ENCODE measurements around the gene SLC4A7.

Gene SLC4A7

DNA sequence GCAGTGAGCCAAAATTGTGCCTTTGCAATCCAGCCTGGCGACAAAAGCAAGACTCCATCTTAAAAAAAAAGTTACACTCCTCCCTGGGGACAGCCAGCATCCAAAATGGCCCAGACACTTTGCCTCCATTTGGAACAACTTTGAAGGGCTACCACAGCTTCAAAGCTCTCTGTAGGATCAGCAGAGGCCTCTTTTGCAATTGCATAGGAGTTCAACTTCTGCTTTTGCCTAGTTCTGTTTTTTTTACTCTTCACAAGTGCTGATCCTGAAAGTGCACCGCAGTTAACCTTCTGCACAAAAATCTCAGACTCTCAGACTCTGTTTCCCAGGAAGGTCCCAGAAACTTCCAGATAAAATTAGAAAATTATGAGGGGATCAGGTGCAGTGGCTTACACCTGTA, 25.2 kb upstream of the SLC4A7 start:
- Histone ChIP-seq H3K9me3 (ENCODE audit: control insufficient read depth, insufficient read depth, low read length) (no peaks in the 10 kb centered on the region), H3K27me3 (ENCODE audit: control insufficient read depth, insufficient read depth, low read length) (no peaks in the 10 kb centered on the region), H3K4me3 (ENCODE audit: low read depth, low read length) (no peak overlapping the region), H3K4me1 (ENCODE audit: control insufficient read depth, insufficient read depth, low read length) (peaks cover 4% of the 10 kb centered on the region; the same call in 1 of the 2 replicates), H3K9ac (ENCODE audit: low read depth, low read length) (no peak overlapping the region), H3K27ac (ENCODE audit: low read depth, low read length) (no peak overlapping the region), H3K36me3 (ENCODE audit: control insufficient read depth, insufficient read depth, low read length) (no peaks in the 10 kb centered on the region)

- Histone ChIP-seq H3K9me3 (ENCODE audit: control insufficient read depth, insufficient read depth, low read length) (no peaks in the 10 kb centered on the region), H3K4me1 (ENCODE audit: control insufficient read depth, insufficient read depth, low read length) (peaks cover 4% of the 10 kb centered on the region; the same call in 1 of the 2 replicates), H3K4me3 (ENCODE audit: low read depth, low read length) (no peak overlapping the region), H3K27me3 (ENCODE audit: control insufficient read depth, insufficient read depth, low read length) (no peaks in the 10 kb centered on the region), H3K36me3 (ENCODE audit: control insufficient read depth, insufficient read depth, low read length) (no peaks in the 10 kb centered on the region), H3K9ac (ENCODE audit: low read depth, low read length) (no peak overlapping the region), H3K27ac (ENCODE audit: low read depth, low read length) (no peak overlapping the region)
Measured at GRCh38 chr3:27508424-27508823, 24.2 kb upstream of the SLC4A7 start.

DNA sequence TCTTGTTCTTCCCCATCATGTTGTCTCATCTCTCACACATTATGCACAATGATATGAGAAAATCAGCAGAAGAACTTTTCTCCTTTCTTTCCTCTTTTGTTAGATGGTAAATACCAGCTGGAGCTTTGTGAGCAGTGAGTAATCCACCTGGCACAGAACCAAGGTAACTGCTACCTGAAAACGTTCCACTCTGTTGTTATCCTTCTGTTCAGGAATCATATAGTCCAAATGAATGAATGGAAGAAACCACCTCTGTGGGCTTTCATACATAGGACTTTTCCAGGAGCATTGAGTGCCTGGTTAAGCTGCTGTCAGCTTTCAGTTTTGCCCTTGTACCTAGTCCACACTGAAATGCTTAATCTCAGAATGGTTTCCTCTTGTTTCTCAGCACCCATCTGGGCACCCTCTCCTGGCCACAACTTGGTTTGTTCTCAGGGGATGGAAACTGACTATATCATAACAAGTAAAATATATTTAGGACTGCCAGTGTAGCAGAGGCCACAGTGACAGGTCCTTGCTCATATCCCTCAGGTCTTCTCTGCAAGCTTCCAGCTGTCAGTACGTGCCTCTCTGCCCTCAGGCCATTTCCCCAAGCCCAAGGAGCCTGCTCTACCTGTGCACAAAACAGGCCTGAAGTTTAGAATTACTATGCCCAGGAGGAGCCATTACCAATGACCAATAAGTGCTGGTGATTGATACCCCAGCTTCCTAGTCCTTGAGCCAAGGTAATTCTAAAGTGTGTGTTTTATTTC, 23.5 kb upstream of the SLC4A7 start:
- H3K4me3 ChIP-seq (ENCODE audit: low read depth, low read length), result no peak overlapping the region
- no peaks in the 10 kb centered on the region for H3K27me3 ChIP-seq (ENCODE audit: control insufficient read depth, insufficient read depth, low read length)
- no peaks in the 10 kb centered on the region for H3K36me3 ChIP-seq (ENCODE audit: control insufficient read depth, insufficient read depth, low read length)
- no peak overlapping the region for H3K9ac ChIP-seq (ENCODE audit: low read depth, low read length)
- H3K4me1 ChIP-seq (ENCODE audit: control insufficient read depth, insufficient read depth, low read length), result peaks cover 4% of the 10 kb centered on the region; the same call in 1 of the 2 replicates
- no peaks in the 10 kb centered on the region for H3K9me3 ChIP-seq (ENCODE audit: control insufficient read depth, insufficient read depth, low read length)
- no peak overlapping the region for H3K27ac ChIP-seq (ENCODE audit: low read depth, low read length)

GRCh38 chr3:27507111-27507510, 22.9 kb upstream of the SLC4A7 start:
- H3K36me3 ChIP-seq (ENCODE audit: control insufficient read depth, insufficient read depth, low read length), result no peaks in the 10 kb centered on the region
- no peak overlapping the region for H3K4me3 ChIP-seq (ENCODE audit: low read depth, low read length)
- H3K27ac ChIP-seq (ENCODE audit: low read depth, low read length), result no peak overlapping the region
- no peaks in the 10 kb centered on the region for H3K27me3 ChIP-seq (ENCODE audit: control insufficient read depth, insufficient read depth, low read length)
- no peaks in the 10 kb centered on the region for H3K9me3 ChIP-seq (ENCODE audit: control insufficient read depth, insufficient read depth, low read length)
- no peak overlapping the region for H3K9ac ChIP-seq (ENCODE audit: low read depth, low read length)
- peaks cover 4% of the 10 kb centered on the region; the same call in 1 of the 2 replicates for H3K4me1 ChIP-seq (ENCODE audit: control insufficient read depth, insufficient read depth, low read length)

DNA sequence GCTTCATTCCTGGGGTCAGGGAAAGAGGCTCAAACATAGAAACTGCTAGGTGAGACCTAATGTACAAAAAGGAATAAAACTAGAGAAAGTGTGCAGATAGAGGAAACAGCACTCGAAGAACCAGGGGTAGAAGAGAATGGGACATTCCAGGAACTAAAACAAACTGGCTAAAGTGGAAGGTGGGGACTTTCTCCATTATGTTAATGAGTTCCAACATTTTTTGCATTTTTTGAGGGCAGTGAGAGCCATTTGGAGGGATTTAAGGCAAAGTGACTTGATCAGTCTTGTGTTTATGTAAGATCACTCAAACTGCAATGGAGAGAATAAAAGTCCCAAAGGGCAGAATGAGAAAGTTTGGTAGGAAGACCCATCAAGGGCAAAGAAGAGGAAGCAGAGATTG, 20.6 kb upstream of the SLC4A7 start:
- H3K27ac ChIP-seq (ENCODE audit: low read depth, low read length), result no peak overlapping the region
- no peaks in the 10 kb centered on the region for H3K9me3 ChIP-seq (ENCODE audit: control insufficient read depth, insufficient read depth, low read length)
- no peaks in the 10 kb centered on the region for H3K27me3 ChIP-seq (ENCODE audit: control insufficient read depth, insufficient read depth, low read length)
- no peak overlapping the region for H3K4me3 ChIP-seq (ENCODE audit: low read depth, low read length)
- H3K36me3 ChIP-seq (ENCODE audit: control insufficient read depth, insufficient read depth, low read length), result no peaks in the 10 kb centered on the region
- no peak overlapping the region for H3K9ac ChIP-seq (ENCODE audit: low read depth, low read length)
- H3K4me1 ChIP-seq (ENCODE audit: control insufficient read depth, insufficient read depth, low read length), result peaks cover 4% of the 10 kb centered on the region; the same call in 1 of the 2 replicates

DNA sequence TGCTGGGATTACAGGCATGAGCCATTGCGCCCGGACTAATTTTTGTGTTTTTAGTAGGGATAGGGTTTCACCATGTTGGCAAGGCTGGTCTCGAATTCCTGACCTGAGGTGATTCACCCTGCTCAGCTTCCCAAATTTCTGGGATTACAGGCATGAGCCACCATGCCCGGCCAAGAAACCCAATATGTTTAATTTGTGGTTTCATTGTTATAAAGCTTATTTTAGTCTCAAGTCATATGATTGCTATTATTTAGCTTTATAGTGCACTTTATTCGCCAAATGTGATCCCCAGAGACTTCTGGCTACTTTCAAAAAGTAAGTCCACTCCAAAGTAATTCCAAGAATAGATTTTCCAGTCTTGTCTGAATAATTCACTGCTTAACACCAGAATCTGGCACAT, 19.3 kb upstream of the SLC4A7 start:
- H3K9ac ChIP-seq (ENCODE audit: low read depth, low read length), result no peak overlapping the region
- no peak overlapping the region for H3K27ac ChIP-seq (ENCODE audit: low read depth, low read length)
- peaks cover 4% of the 10 kb centered on the region; the same call in 1 of the 2 replicates for H3K4me1 ChIP-seq (ENCODE audit: control insufficient read depth, insufficient read depth, low read length)
- H3K36me3 ChIP-seq (ENCODE audit: control insufficient read depth, insufficient read depth, low read length), result no peaks in the 10 kb centered on the region
- no peaks in the 10 kb centered on the region for H3K9me3 ChIP-seq (ENCODE audit: control insufficient read depth, insufficient read depth, low read length)
- H3K27me3 ChIP-seq (ENCODE audit: control insufficient read depth, insufficient read depth, low read length), result no peaks in the 10 kb centered on the region
- H3K4me3 ChIP-seq (ENCODE audit: low read depth, low read length), result no peak overlapping the region

DNA sequence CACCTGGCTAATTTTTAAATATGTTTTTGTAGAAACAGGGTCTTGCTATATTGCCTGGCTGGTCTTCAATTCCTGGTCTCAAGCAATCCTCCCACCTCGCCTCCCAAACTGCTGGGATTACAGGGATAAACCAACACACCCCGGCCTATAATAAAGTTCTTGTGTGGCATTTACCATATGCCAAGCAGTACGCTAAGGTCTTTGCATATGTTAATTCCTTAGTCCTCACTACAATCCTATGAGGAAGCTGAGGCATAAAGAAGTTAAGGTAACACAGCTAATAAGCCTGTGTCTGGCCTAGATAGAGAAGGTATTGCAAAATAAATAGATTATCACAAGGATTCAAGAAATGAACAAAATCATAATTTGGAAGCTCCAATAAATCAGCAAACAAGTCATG, 17.6 kb upstream of the SLC4A7 start:
- Histone ChIP-seq H3K4me3 (ENCODE audit: low read depth, low read length) (no peak overlapping the region), H3K27ac (ENCODE audit: low read depth, low read length) (no peak overlapping the region), H3K4me1 (ENCODE audit: control insufficient read depth, insufficient read depth, low read length) (peaks cover 4% of the 10 kb centered on the region; the same call in 1 of the 2 replicates), H3K9me3 (ENCODE audit: control insufficient read depth, insufficient read depth, low read length) (no peaks in the 10 kb centered on the region), H3K9ac (ENCODE audit: low read depth, low read length) (no peak overlapping the region), H3K27me3 (ENCODE audit: control insufficient read depth, insufficient read depth, low read length) (no peaks in the 10 kb centered on the region), H3K36me3 (ENCODE audit: control insufficient read depth, insufficient read depth, low read length) (no peaks in the 10 kb centered on the region)

DNA sequence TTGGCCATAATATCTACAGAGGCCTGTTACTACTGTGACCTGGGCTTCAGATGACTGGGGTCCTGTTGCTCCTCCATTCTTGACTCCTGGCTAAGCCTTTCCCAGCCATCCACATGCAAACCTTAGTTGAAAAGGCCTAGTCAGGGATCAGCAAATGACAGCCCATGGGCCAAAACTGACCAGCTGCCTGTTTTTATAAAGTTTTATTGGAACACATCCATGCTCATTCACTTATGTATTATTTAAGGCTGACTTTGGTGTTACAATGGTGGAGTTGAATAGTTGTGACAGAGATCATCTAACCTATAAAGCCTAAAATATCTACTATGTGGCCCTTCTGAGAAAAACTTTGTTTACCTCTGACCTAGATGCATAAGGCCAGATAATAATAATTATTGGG, 16.8 kb upstream of the SLC4A7 start:
- Histone ChIP-seq H3K4me1 (ENCODE audit: control insufficient read depth, insufficient read depth, low read length) (peaks cover 4% of the 10 kb centered on the region; the same call in 1 of the 2 replicates), H3K4me3 (ENCODE audit: low read depth, low read length) (no peak overlapping the region), H3K27me3 (ENCODE audit: control insufficient read depth, insufficient read depth, low read length) (no peaks in the 10 kb centered on the region), H3K27ac (ENCODE audit: low read depth, low read length) (no peak overlapping the region), H3K9me3 (ENCODE audit: control insufficient read depth, insufficient read depth, low read length) (no peaks in the 10 kb centered on the region), H3K36me3 (ENCODE audit: control insufficient read depth, insufficient read depth, low read length) (no peaks in the 10 kb centered on the region), H3K9ac (ENCODE audit: low read depth, low read length) (no peak overlapping the region)

- H3K4me1 ChIP-seq (ENCODE audit: control insufficient read depth, insufficient read depth, low read length), result peaks cover 4% of the 10 kb centered on the region; the same call in 1 of the 2 replicates
- no peaks in the 10 kb centered on the region for H3K27me3 ChIP-seq (ENCODE audit: control insufficient read depth, insufficient read depth, low read length)
- H3K9me3 ChIP-seq (ENCODE audit: control insufficient read depth, insufficient read depth, low read length), result no peaks in the 10 kb centered on the region
- no peaks in the 10 kb centered on the region for H3K36me3 ChIP-seq (ENCODE audit: control insufficient read depth, insufficient read depth, low read length)
- H3K27ac ChIP-seq (ENCODE audit: low read depth, low read length), result no peak overlapping the region
- no peak overlapping the region for H3K9ac ChIP-seq (ENCODE audit: low read depth, low read length)
- H3K4me3 ChIP-seq (ENCODE audit: low read depth, low read length), result no peak overlapping the region
Measured at GRCh38 chr3:27500035-27500434, 15.9 kb upstream of the SLC4A7 start.

- Histone ChIP-seq H3K27me3 (ENCODE audit: control insufficient read depth, insufficient read depth, low read length) (no peaks in the 10 kb centered on the region), H3K27ac (ENCODE audit: low read depth, low read length) (no peak overlapping the region)
Measured at GRCh38 chr3:27494784-27495183, 10.6 kb upstream of the SLC4A7 start.

GRCh38 chr3:27488821-27489220, 4.6 kb upstream of the SLC4A7 start:
- H3K9me3 ChIP-seq (ENCODE audit: control insufficient read depth, insufficient read depth, low read length), result no peaks in the 10 kb centered on the region
- H3K4me1 ChIP-seq (ENCODE audit: control insufficient read depth, insufficient read depth, low read length), result no peaks in the 10 kb centered on the region
- no peak overlapping the region for H3K4me3 ChIP-seq (ENCODE audit: low read depth, low read length)
- H3K36me3 ChIP-seq (ENCODE audit: control insufficient read depth, insufficient read depth, low read length), result no peaks in the 10 kb centered on the region
- no peaks in the 10 kb centered on the region for H3K27me3 ChIP-seq (ENCODE audit: control insufficient read depth, insufficient read depth, low read length)
- H3K27ac ChIP-seq (ENCODE audit: low read depth, low read length), result no peak overlapping the region
- no peak overlapping the region for H3K9ac ChIP-seq (ENCODE audit: low read depth, low read length)

More at GRCh38 chr3:27494784-27495183, 10.6 kb upstream of the SLC4A7 start:
- no peak overlapping the region for H3K4me3 ChIP-seq (ENCODE audit: low read depth, low read length)
- H3K36me3 ChIP-seq (ENCODE audit: control insufficient read depth, insufficient read depth, low read length), result no peaks in the 10 kb centered on the region
- H3K9me3 ChIP-seq (ENCODE audit: control insufficient read depth, insufficient read depth, low read length), result no peaks in the 10 kb centered on the region
- no peak overlapping the region for H3K9ac ChIP-seq (ENCODE audit: low read depth, low read length)
- H3K4me1 ChIP-seq (ENCODE audit: control insufficient read depth, insufficient read depth, low read length), result no peaks in the 10 kb centered on the region
